ENCODE measurements around the gene TREX2. TPM values are rescaled to one million over a fixed set of nuclear protein-coding genes. Genes with fewer than 3 reads are reported as not detected.

The TREX2 gene
- total and polyA plus RNA-seq, 7 donors = 0.10 to 0.56 (median 0.27) TPM; not detected in 2

GRCh38 chrX:153412746-153413720 is 32.8 kb downstream of the TREX2 start:
- Histone ChIP-seq H3K27me3 (ENCODE audit: insufficient read depth in 3 of 3, low read length in 2 of 3) (peaks cover 0 to 31% (median 5%) of the 10 kb centered on the region in 3 donors), H3K27ac (no peak overlapping the region), H3K4me1 (no peaks in the 10 kb centered on the region), H3K4me3 (no peak overlapping the region), H3K36me3 (ENCODE audit: insufficient read depth in 1 of 2, low read depth in 1 of 2) (no peaks in the 10 kb centered on the region), H3K9me3 (no peaks in the 10 kb centered on the region)
- TF ChIP-seq CTCF (IDR thresholded peaks at IDR 0.05) = no peak
- intact Hi-C loops (cut with DNase I) = no loop called here
- DNase-seq (no peak), ATAC-seq (no peak)
- WGBS, 3 donors = 74 to 82% (median 78%) methylated on average over 12 to 23 of the region's 23 CpGs

- Histone ChIP-seq H3K27ac (no peak overlapping the region), H3K4me3 (peak overlapping the region; percentile 60), H3K4me1 (no peaks in the 10 kb centered on the region), H3K36me3 (ENCODE audit: insufficient read depth in 1 of 2, low read depth in 1 of 2) (no peaks in the 10 kb centered on the region), H3K9me3 (no peaks in the 10 kb centered on the region), H3K27me3 (ENCODE audit: insufficient read depth in 3 of 3, low read length in 2 of 3) (peaks cover 0 to 31% (median 5%) of the 10 kb centered on the region in 3 donors)
- 27 to 52% (median 41%) methylated on average over 15 to 17 of the region's 17 CpGs for WGBS, 3 donors
- ATAC-seq (no peak), DNase-seq (peak in 1 of 2 donors; percentile 48)
- intact Hi-C loops (cut with DNase I) = no loop called here
- no peak for TF ChIP-seq CTCF (IDR thresholded peaks at IDR 0.05)
Observed at GRCh38 chrX:153411988-153412574, 33.8 kb downstream of the TREX2 start.

- Histone ChIP-seq H3K27me3 (ENCODE audit: insufficient read depth in 3 of 3, low read length in 2 of 3) (peaks cover 0 to 31% (median 5%) of the 10 kb centered on the region in 3 donors), H3K4me3 (peak within 1 kb of the TSS; percentile 60), H3K9me3 (no peaks in the 10 kb centered on the region), H3K36me3 (ENCODE audit: insufficient read depth in 1 of 2, low read depth in 1 of 2) (no peaks in the 10 kb centered on the region), H3K27ac (no peak within 1 kb of the TSS), H3K4me1 (no peaks in the 10 kb centered on the region)
- DNase-seq = peak; percentile 49 to 56
- intact Hi-C loops (cut with DNase I) = no loop called here
- peak in 1 of 4 donors; percentile 57 for ATAC-seq
- 1 to 39% (median 2%) methylated on average over 16 to 63 of the region's 75 CpGs for WGBS, 3 donors
- TF ChIP-seq CTCF (IDR thresholded peaks at IDR 0.05) = no peak
Observed at GRCh38 chrX:153411255-153411987, 34.4 kb downstream of the TREX2 start, which contains the start of gene ZFP92. Gene ZFP92 (plus strand): TSS chrX:153411472. CDS start chrX:153418323, 6,851 bp downstream.

GRCh38 chrX:153410888-153411254 is 35.0 kb downstream of the TREX2 start:
- Histone ChIP-seq H3K4me1 (no peaks in the 10 kb centered on the region), H3K27ac (no peak overlapping the region), H3K9me3 (no peaks in the 10 kb centered on the region), H3K4me3 (peak overlapping the region; percentile 60), H3K27me3 (ENCODE audit: insufficient read depth in 3 of 3, low read length in 2 of 3) (peaks cover 0 to 31% (median 5%) of the 10 kb centered on the region in 3 donors), H3K36me3 (ENCODE audit: insufficient read depth in 1 of 2, low read depth in 1 of 2) (no peaks in the 10 kb centered on the region)
- DNase-seq (no peak), ATAC-seq (no peak)
- WGBS, 3 donors = 40 to 63% (median 42%) methylated on average over 12 of the region's 12 CpGs
- intact Hi-C loops (cut with DNase I) = no loop called here
- TF ChIP-seq CTCF (IDR thresholded peaks at IDR 0.05) = no peak

Measured in psoas muscle (tissue), 8 donors.